WERI-Rb-1 (cell line): ENCODE measurements around the gene TEX38.

Experiments
- DNase-seq: peaks from one replicate; pipeline ENCODE4 v3.0.0-alpha.2; 2020
- H3K27ac ChIP-seq: fragments of 250-450 bp; sonication (Bioruptor Pico); 2 replicates; pipeline ENCODE4 v1.5.1; 2020; ENCODE audit warnings: mild to moderate bottlenecking, moderate library complexity
- H3K27me3 ChIP-seq: fragments of 250-450 bp; sonication (Bioruptor Pico); 2 replicates; pipeline ENCODE4 v1.5.1; 2021; ENCODE audit warnings: mild to moderate bottlenecking, low read depth, moderate library complexity; ENCODE audit not compliant: insufficient read depth, severe bottlenecking
- H3K36me3 ChIP-seq: fragments of 250-450 bp; sonication (Bioruptor Pico); 2 replicates; pipeline ENCODE4 v1.5.1; 2020; ENCODE audit warnings: mild to moderate bottlenecking, moderate library complexity
- H3K4me3 ChIP-seq: 2 replicates; pipeline ENCODE4 v1.5.1; 2011; ENCODE audit warnings: low read depth, mild to moderate bottlenecking, control low read depth, low read length
- H3K9me3 ChIP-seq: fragments of 250-450 bp; sonication (Bioruptor Pico); 2 replicates; pipeline ENCODE4 v1.5.1; 2021; ENCODE audit warnings: mild to moderate bottlenecking, moderate library complexity; ENCODE audit not compliant: severe bottlenecking
- TF ChIP-seq, protein P1 (sequence below): IDR thresholded peaks from 2 replicates; pipeline ENCODE4 v1.5.1; 2011; ENCODE audit warnings: low read depth, mild to moderate bottlenecking, control low read depth, inconsistent platforms, low read length

The TEX38 gene

DNA sequence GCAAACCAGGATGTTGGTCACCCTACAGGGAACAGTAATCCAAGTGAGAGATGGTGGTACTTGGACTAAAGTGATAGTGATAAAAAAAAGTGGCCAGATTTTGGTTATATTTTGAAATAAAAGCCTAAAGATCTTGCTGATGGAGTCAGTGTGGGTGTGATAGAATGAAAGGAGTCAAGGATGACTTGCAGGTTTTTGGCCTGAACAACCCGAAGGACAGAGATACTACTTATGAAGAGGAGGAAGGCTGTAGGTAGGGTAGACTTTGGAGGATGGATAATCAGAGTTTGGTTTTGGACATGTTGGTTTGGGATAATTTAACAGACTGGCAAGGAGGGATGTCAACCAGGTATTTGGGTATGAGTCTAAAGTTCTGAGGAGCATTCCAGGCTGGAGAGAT is 1.5 kb upstream of the TEX38 start:
- Histone ChIP-seq H3K27me3 (no peaks in the 10 kb centered on the region), H3K36me3 (peaks cover under 1% of the 10 kb centered on the region; the same call in 1 of the 2 replicates), H3K4me3 (no peak overlapping the region), H3K27ac (no peak overlapping the region), H3K9me3 (no peaks in the 10 kb centered on the region)
- TF ChIP-seq, protein P1, sequence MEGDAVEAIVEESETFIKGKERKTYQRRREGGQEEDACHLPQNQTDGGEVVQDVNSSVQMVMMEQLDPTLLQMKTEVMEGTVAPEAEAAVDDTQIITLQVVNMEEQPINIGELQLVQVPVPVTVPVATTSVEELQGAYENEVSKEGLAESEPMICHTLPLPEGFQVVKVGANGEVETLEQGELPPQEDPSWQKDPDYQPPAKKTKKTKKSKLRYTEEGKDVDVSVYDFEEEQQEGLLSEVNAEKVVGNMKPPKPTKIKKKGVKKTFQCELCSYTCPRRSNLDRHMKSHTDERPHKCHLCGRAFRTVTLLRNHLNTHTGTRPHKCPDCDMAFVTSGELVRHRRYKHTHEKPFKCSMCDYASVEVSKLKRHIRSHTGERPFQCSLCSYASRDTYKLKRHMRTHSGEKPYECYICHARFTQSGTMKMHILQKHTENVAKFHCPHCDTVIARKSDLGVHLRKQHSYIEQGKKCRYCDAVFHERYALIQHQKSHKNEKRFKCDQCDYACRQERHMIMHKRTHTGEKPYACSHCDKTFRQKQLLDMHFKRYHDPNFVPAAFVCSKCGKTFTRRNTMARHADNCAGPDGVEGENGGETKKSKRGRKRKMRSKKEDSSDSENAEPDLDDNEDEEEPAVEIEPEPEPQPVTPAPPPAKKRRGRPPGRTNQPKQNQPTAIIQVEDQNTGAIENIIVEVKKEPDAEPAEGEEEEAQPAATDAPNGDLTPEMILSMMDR: no peak
- DNase-seq: no peak

DNA sequence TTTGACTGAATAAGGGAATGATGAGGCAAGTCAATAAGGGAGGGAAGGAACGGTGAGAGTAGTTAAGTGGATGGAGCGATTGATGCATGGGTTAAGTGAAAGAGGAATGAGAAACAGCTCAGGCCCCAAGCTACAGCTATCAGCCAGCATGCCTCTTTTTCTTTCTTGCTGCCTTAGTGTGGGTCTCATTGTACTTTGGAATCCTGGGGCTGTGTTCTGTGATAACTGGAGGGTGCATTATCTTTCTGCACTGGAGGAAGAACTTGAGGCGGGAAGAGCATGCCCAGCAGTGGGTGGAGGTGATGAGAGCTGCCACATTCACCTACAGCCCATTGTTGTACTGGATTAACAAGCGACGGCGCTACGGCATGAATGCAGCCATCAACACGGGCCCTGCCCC is 1.0 kb downstream of the TEX38 start:
- H3K4me3 ChIP-seq: no peak overlapping the region
- no peak overlapping the region for H3K27ac ChIP-seq
- no peaks in the 10 kb centered on the region for H3K9me3 ChIP-seq
- no peaks in the 10 kb centered on the region for H3K27me3 ChIP-seq
- TF ChIP-seq, protein P1: no peak
- DNase-seq: no peak
- peaks cover 2% of the 10 kb centered on the region for H3K36me3 ChIP-seq

DNA sequence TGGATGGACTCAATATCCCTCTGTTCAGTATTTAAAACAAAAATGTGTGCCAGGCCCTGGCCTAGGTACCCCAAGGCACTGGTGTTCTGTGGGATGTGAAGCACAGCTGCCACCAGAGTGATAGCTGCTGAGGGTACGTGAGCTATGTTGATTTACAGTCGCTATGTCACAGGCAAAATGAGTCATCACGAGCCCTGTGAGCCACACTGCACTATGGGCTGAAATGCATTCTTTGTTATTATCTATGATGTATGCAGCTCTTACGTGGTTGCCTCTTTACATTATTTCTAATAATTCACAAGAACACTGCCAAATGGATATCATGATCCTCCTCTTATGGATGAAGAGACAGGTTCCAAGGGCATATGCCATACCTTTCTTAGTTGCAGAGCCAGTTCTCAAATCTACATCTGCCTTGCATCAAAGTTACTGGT is 2.1 kb downstream of the TEX38 start:
- no peaks in the 10 kb centered on the region for H3K9me3 ChIP-seq
- no peak overlapping the region for H3K4me3 ChIP-seq
- TF ChIP-seq, protein P1: no peak
- H3K27ac ChIP-seq: no peak overlapping the region
- H3K27me3 ChIP-seq: no peaks in the 10 kb centered on the region
- no peak for DNase-seq
- peaks cover 8% of the 10 kb centered on the region for H3K36me3 ChIP-seq

DNA sequence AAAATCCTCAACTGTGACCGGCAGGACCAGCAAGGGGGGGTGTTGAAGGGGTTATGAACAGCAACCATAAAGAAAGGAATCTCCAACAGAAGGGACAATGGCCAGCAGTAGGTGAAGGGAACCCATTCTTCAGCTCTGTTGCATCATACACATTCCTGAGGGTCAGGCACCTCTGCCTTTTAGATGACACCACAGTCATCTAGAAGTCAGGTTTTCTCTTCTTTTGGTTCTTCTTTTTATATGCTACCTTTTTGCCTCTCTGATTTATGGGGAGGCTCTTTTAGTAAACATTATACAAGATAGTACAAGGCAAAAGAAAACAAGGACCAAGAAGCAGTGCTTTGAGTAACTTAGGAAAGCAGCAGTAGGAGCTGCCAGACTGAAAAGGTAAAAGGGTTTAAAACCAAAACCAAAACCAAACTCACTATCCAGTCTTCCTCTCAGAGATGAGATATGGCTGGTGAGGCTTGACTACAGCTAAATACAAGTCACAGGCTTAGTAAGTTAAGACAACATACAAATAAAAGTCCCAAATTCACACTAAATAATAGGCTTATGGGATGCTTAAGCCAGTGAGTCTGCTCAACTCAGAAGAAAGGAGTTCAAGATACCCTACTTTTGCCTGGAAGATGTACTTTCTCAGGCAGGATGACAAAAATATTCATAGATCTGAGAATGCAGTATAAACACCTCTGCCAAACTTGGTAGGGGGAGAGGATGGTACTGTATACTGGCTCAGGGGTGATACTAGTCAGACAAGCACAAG is 4.1 kb downstream of the TEX38 start:
- TF ChIP-seq, protein P1: no peak
- Histone ChIP-seq H3K36me3 (peaks cover 25% of the 10 kb centered on the region), H3K27ac (no peak overlapping the region), H3K27me3 (no peaks in the 10 kb centered on the region), H3K4me3 (no peak overlapping the region), H3K9me3 (no peaks in the 10 kb centered on the region)
- DNase-seq: no peak

DNA sequence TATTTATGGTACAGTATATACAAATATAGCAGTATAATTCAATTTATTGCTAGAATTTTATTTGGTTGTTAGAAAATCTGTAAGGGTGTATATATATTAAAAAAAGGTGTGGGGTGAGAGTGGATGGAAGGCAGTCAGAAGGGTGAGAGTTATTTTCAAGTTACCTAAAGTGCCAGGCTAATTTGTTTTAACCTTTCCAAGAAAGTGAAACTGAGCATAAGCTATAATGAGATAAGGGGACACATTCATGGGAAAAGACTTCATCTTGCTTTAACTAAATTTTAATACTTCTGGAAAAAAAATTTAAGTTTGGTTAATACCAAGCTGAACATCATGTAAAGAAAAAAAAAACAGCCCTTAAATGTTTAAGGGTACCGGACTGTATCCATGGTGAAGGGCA is 4.9 kb downstream of the TEX38 start:
- Histone ChIP-seq H3K9me3 (no peaks in the 10 kb centered on the region), H3K27ac (no peak overlapping the region), H3K36me3 (peaks cover 30% of the 10 kb centered on the region), H3K4me3 (no peak overlapping the region), H3K27me3 (no peaks in the 10 kb centered on the region)
- no peak for DNase-seq
- TF ChIP-seq, protein P1: no peak

DNA sequence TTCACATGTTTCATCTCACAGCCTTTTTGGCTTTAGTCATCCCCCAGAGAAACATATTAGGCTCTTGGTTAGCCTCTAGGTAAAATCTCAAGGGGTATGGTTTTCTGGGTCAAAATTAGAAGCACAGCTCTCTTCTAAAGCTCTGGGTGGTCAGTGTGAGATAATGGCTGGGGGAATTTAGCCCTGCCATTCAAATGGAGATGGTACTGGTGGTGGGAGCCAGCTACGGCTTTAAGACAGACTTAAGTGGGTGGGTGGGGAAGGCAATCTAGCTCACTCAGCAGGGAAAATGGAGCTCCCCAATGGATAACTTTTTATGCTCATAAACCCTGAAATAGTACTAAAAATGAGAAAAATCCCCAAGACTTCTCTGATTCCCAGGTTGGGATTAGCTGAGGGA is 5.7 kb downstream of the TEX38 start:
- no peak overlapping the region for H3K27ac ChIP-seq

More for the DNA sequence above, 5.7 kb downstream of the TEX38 start:
- no peak for DNase-seq
- peaks cover 37% of the 10 kb centered on the region for H3K36me3 ChIP-seq
- no peaks in the 10 kb centered on the region for H3K9me3 ChIP-seq
- TF ChIP-seq, protein P1: no peak
- no peak overlapping the region for H3K4me3 ChIP-seq
- no peaks in the 10 kb centered on the region for H3K27me3 ChIP-seq
